Adipocyte (in vitro differentiated cells): Measurements from ENCODE around the gene HSPA9.

Experiments used
- DNase-seq: peaks from one replicate; pipeline ENCODE4 v3.0.0-alpha.2; 2015; ENCODE audit warnings: low read depth
- H3K27me3 ChIP-seq: replicated peaks from 2 replicates; pipeline ENCODE4 v1.7.0; 2013; ENCODE audit warnings: mild to moderate bottlenecking, low read length, moderate library complexity; ENCODE audit not compliant: control insufficient read depth, insufficient read depth
- H3K36me3 ChIP-seq: 2 replicates; pipeline ENCODE4 v1.7.0; 2013; ENCODE audit warnings: low read length, mild to moderate bottlenecking, moderate library complexity; ENCODE audit not compliant: control insufficient read depth, insufficient read depth, severe bottlenecking
- H3K4me1 ChIP-seq: 2 replicates; pipeline ENCODE4 v1.7.0; 2013; ENCODE audit warnings: mild to moderate bottlenecking, low read length, moderate library complexity; ENCODE audit not compliant: control insufficient read depth, insufficient read depth
- H3K4me3 ChIP-seq: 2 replicates; pipeline ENCODE4 v1.7.0; 2013; ENCODE audit warnings: mild to moderate bottlenecking, low read length, moderate library complexity
- H3K9ac ChIP-seq: 2 replicates; pipeline ENCODE4 v1.7.0; 2013; ENCODE audit warnings: mild to moderate bottlenecking, low read length, moderate library complexity
- H3K9me3 ChIP-seq: 2 replicates; pipeline ENCODE4 v1.7.0; 2013; ENCODE audit warnings: mild to moderate bottlenecking, low read length, moderate library complexity; ENCODE audit not compliant: control insufficient read depth

Gene HSPA9

GRCh38 chr5:138570871-138571270 is 4.3 kb downstream of the HSPA9 start:
- Histone ChIP-seq H3K9ac (no peak overlapping the region), H3K9me3 (no peaks in the 10 kb centered on the region), H3K27me3 (no peaks in the 10 kb centered on the region), H3K36me3 (peaks cover 79% of the 10 kb centered on the region), H3K4me3 (no peak overlapping the region), H3K4me1 (peaks cover 37% of the 10 kb centered on the region)
- DNase-seq: no peak

GRCh38 chr5:138569782-138570181 is 5.4 kb downstream of the HSPA9 start:
- no peaks in the 10 kb centered on the region for H3K9me3 ChIP-seq
- H3K36me3 ChIP-seq: peaks cover 90% of the 10 kb centered on the region
- H3K4me1 ChIP-seq: peaks cover 37% of the 10 kb centered on the region
- H3K4me3 ChIP-seq: peak overlapping the region; percentile 40
- DNase-seq: no peak
- no peaks in the 10 kb centered on the region for H3K27me3 ChIP-seq
- H3K9ac ChIP-seq: no peak overlapping the region

DNA sequence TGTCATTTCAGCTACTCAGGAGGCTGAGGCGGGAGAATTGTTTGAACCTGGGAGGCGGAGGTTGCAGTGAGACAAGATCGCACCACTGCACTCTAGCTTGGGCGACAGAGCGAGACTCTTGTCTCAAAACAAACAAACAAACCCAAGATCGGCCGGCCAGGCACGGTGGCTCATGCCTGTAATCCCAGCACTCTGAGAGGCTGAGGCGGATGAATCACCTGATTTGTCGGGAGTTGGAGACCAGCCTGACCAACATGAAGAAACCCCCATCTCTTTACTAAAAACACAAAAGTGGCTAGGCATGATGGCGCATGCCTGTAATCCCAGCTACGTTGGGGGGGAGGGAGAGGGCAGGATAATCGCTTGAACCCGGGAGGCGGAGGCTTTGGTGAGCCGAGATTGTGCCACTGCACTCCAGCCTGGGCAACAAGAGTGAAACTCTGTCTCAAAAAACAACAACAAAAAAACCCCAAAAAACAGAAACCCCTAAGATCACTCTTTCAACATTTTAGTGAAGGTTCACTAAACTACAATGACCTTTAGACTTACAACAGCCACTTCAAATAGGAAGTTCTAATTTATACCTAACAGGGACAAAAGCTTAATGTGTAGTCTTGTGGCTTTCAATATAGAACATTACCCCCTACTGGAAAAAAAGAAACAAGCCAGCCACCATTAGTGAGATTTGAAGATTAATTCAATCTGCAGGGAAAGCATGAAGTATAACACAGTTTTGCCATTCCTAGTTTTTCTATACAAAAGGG is 7.0 kb downstream of the HSPA9 start:
- peaks cover 100% of the 10 kb centered on the region for H3K36me3 ChIP-seq
- H3K4me3 ChIP-seq: no peak overlapping the region
- peak overlapping the region; percentile 2 for H3K9ac ChIP-seq
- no peaks in the 10 kb centered on the region for H3K27me3 ChIP-seq
- no peak for DNase-seq
- no peaks in the 10 kb centered on the region for H3K9me3 ChIP-seq
- peaks cover 29% of the 10 kb centered on the region for H3K4me1 ChIP-seq

DNA sequence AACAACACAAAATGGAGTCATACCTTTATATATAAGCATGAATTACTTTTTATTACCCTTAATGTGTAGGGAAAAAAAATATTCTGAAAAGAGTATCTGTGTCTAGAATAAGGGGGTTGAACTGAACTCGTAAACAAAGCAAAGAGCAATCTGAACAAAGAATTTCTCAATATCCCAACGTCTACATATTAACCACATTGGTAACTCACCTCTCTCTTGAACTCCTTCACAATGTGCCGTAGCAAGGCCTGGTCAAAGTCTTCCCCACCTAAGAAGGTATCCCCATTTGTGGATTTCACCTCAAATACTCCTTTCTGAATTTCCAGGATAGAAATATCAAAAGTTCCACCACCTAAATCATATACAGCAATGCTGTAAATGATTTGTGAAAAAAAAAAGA is 8.4 kb downstream of the HSPA9 start:
- H3K27me3 ChIP-seq: no peaks in the 10 kb centered on the region
- H3K36me3 ChIP-seq: peaks cover 98% of the 10 kb centered on the region
- H3K9ac ChIP-seq: no peak overlapping the region
- H3K9me3 ChIP-seq: no peaks in the 10 kb centered on the region
- H3K4me1 ChIP-seq: peaks cover 20% of the 10 kb centered on the region
- DNase-seq: no peak
- no peak overlapping the region for H3K4me3 ChIP-seq

- Histone ChIP-seq H3K4me3 (no peak overlapping the region), H3K36me3 (peaks cover 98% of the 10 kb centered on the region), H3K27me3 (no peaks in the 10 kb centered on the region), H3K4me1 (peaks cover 19% of the 10 kb centered on the region), H3K9me3 (no peaks in the 10 kb centered on the region), H3K9ac (no peak overlapping the region)
- no peak for DNase-seq
Observed at GRCh38 chr5:138565100-138565821, 9.9 kb downstream of the HSPA9 start.

DNA sequence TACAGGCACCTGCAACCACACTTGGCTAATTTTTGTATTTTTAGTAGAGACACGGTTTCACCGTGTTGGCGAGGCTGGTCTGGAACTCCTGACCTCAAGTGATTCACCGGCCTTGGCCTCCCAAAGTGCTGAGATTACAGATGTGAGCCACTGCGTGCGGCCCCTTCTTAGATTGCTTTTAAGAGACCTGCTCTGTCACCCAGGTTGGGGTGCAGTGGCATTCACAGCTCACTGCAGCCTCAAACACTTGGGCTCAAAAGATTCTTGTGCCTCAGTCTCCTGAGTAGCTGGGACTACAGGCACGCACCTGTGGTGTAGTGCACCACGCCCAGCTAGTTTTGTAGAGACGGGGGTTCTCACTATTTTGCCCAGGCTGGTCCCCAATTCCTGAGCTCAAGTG is 11.0 kb downstream of the HSPA9 start:
- Histone ChIP-seq H3K9ac (no peak overlapping the region), H3K27me3 (no peaks in the 10 kb centered on the region), H3K4me1 (peaks cover 10% of the 10 kb centered on the region), H3K36me3 (peaks cover 98% of the 10 kb centered on the region), H3K9me3 (no peaks in the 10 kb centered on the region), H3K4me3 (no peak overlapping the region)
- DNase-seq: no peak

GRCh38 chr5:138563340-138564118 is 11.7 kb downstream of the HSPA9 start:
- Histone ChIP-seq H3K36me3 (peaks cover 98% of the 10 kb centered on the region), H3K9me3 (no peaks in the 10 kb centered on the region), H3K9ac (no peak overlapping the region), H3K27me3 (no peaks in the 10 kb centered on the region), H3K4me1 (peaks cover 3% of the 10 kb centered on the region), H3K4me3 (no peak overlapping the region)
- no peak for DNase-seq

GRCh38 chr5:138560971-138561370 is 14.2 kb downstream of the HSPA9 start:
- Histone ChIP-seq H3K9ac (no peak overlapping the region), H3K9me3 (no peaks in the 10 kb centered on the region), H3K36me3 (peaks cover 98% of the 10 kb centered on the region), H3K4me3 (no peak overlapping the region), H3K27me3 (no peaks in the 10 kb centered on the region), H3K4me1 (no peaks in the 10 kb centered on the region)
- no peak for DNase-seq

DNA sequence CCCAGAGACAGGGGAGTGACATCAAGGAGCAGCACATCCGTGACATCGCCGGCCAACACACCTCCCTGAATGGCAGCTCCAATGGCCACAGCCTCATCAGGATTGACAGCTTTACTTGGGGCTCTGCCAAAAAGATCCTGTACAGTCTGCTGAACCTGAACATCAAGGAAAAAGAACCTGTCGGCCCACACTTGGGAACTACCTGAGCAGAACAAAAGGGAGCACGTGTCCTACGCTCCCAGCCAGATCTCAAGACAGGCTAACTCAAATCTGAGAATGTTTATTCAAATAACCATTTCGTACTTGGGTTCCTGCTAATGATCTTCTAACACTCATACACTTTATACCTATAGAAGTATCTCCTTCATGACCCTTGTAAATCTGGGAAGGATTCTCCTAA is 15.3 kb downstream of the HSPA9 start:
- Histone ChIP-seq H3K4me3 (no peak overlapping the region), H3K9me3 (no peaks in the 10 kb centered on the region), H3K9ac (no peak overlapping the region), H3K27me3 (no peaks in the 10 kb centered on the region), H3K36me3 (peaks cover 98% of the 10 kb centered on the region), H3K4me1 (no peaks in the 10 kb centered on the region)
- no peak for DNase-seq

GRCh38 chr5:138557677-138558076 is 17.5 kb downstream of the HSPA9 start:
- Histone ChIP-seq H3K36me3 (peaks cover 96% of the 10 kb centered on the region), H3K4me3 (no peak overlapping the region), H3K4me1 (no peaks in the 10 kb centered on the region), H3K27me3 (no peaks in the 10 kb centered on the region), H3K9ac (no peak overlapping the region), H3K9me3 (no peaks in the 10 kb centered on the region)
- DNase-seq: no peak

DNA sequence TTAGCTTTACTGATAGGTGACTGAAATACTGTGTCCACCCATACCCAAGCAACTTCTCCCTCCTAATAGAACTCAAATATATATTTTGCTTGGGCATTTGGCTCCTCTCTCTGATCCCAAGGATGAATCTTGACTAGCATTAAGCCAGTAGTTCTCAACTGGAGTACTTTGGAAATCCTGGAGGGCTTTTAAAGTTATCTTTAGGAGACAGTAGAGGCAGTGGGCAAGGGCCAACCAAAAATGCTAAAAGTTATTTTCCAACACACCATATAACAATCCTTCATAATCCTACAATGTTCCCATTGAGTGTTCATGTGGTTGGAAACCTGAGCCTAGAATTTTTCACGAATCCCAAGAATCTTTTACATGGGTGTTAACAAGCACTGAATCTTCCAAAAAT is 21.1 kb downstream of the HSPA9 start:
- H3K4me1 ChIP-seq: peaks cover 2% of the 10 kb centered on the region
- H3K36me3 ChIP-seq: peaks cover 65% of the 10 kb centered on the region
- H3K4me3 ChIP-seq: no peak overlapping the region
- DNase-seq: no peak
- H3K9ac ChIP-seq: no peak overlapping the region
- H3K27me3 ChIP-seq: no peaks in the 10 kb centered on the region
- H3K9me3 ChIP-seq: no peaks in the 10 kb centered on the region
